Endodermal cell (in vitro differentiated cells): Measurements from ENCODE around the gene CDT1. TPM values are rescaled to one million over a fixed set of nuclear protein-coding genes. Genes with fewer than 3 reads are reported as not detected.
A peak's percentile ranks its signal among the peaks of the same experiment; 100 is the strongest.
"Not testable (repeated sequence)": the region's sequence is repeated elsewhere in the genome, so short reads cannot be mapped to it uniquely, and the experiment has no call there.

ENCODE experiments used
- DNase-seq: peaks from one replicate; pipeline ENCODE4 v3.0.0-alpha.2; 2017
- H3K27ac ChIP-seq: 2 replicates; pipeline ENCODE4 v1.5.1; 2013; ENCODE audit warnings: mild to moderate bottlenecking, low read depth, low read length, moderate library complexity
- H3K27me3 ChIP-seq: 2 replicates; pipeline ENCODE4 v1.6.1; 2013; ENCODE audit warnings: mild to moderate bottlenecking, low read length, moderate library complexity; ENCODE audit not compliant: insufficient read depth, control insufficient read depth, poor library complexity, severe bottlenecking
- H3K36me3 ChIP-seq: 2 replicates; pipeline ENCODE4 v1.7.0; 2013; ENCODE audit warnings: mild to moderate bottlenecking, low read length, moderate library complexity; ENCODE audit not compliant: control insufficient read depth, insufficient read depth
- H3K4me1 ChIP-seq: one replicate; pipeline ENCODE4 v1.7.0; 2013; ENCODE audit warnings: low read length; ENCODE audit not compliant: control insufficient read depth, insufficient read depth
- H3K4me3 ChIP-seq: 2 replicates; pipeline ENCODE4 v1.5.1; 2013; ENCODE audit warnings: mild to moderate bottlenecking, low read length, moderate library complexity
- H3K9ac ChIP-seq: 2 replicates; pipeline ENCODE4 v1.6.1; 2013; ENCODE audit warnings: mild to moderate bottlenecking, low read length, moderate library complexity; ENCODE audit not compliant: poor library complexity, severe bottlenecking; ENCODE audit errors: extremely low read depth
- H3K9me3 ChIP-seq: 2 replicates; pipeline ENCODE4 v1.6.1; 2013; ENCODE audit warnings: mild to moderate bottlenecking, low read length, moderate library complexity; ENCODE audit not compliant: control insufficient read depth
- H3K27ac Mint-ChIP-seq: 2 replicates; pipeline ENCODE4 v1.8.0; 2020; ENCODE audit warnings: mixed read lengths
- H3K27me3 Mint-ChIP-seq: 2 replicates; pipeline ENCODE4 v1.8.0; 2021; ENCODE audit warnings: mild to moderate bottlenecking, mixed read lengths; ENCODE audit not compliant: insufficient read depth
- H3K36me3 Mint-ChIP-seq: 2 replicates; pipeline ENCODE4 v1.8.0; 2020; ENCODE audit warnings: low read depth, mixed read lengths
- H3K4me1 Mint-ChIP-seq: 2 replicates; pipeline ENCODE4 v1.8.0; 2020; ENCODE audit warnings: mixed read lengths
- H3K4me3 Mint-ChIP-seq: 2 replicates; pipeline ENCODE4 v1.8.0; 2020; ENCODE audit warnings: mild to moderate bottlenecking, moderate library complexity, mixed read lengths
- H3K9me3 Mint-ChIP-seq: 2 replicates; pipeline ENCODE4 v1.8.0; 2020; ENCODE audit warnings: mild to moderate bottlenecking, mixed read lengths
- CTCF ChIP-seq: fragments of 200-600 bp; sonication (generic); conservative IDR thresholded peaks from 2 replicates; pipeline ENCODE4 v1.5.0; 2021; ENCODE audit warnings: antibody characterized with exemption, mild to moderate bottlenecking
- WGBS, 2 experiments: methylation state at CpG; one replicate each; pipeline versions ENCODE4 v1.1.5 to v1.1.7; 2013; ENCODE audit warnings: missing lambda C conversion rate in 2 of 2, mixed read lengths in 1 of 2; ENCODE audit not compliant: insufficient coverage in 1 of 2, insufficient read length in 1 of 2; 5-methylcytosine and 5-hydroxymethylcytosine counted together
- total RNA-seq, 2 donors: library from RNA; stranded (reverse); fragmentation: NEBNext Ultra II Directional in 1 of 2; extraction: Animal tissue kit (Norgen Biotek cat#: 25700) in 1 of 2; gene quantifications; 2 replicates in 1 of 2; 3 replicates in 1 of 2; pipeline ENCODE4 v1.2.1, GENCODE V29; 2021

The CDT1 gene
- total RNA-seq, 2 donors from 2014 or later, result 57.1 to 63.0 TPM

DNA sequence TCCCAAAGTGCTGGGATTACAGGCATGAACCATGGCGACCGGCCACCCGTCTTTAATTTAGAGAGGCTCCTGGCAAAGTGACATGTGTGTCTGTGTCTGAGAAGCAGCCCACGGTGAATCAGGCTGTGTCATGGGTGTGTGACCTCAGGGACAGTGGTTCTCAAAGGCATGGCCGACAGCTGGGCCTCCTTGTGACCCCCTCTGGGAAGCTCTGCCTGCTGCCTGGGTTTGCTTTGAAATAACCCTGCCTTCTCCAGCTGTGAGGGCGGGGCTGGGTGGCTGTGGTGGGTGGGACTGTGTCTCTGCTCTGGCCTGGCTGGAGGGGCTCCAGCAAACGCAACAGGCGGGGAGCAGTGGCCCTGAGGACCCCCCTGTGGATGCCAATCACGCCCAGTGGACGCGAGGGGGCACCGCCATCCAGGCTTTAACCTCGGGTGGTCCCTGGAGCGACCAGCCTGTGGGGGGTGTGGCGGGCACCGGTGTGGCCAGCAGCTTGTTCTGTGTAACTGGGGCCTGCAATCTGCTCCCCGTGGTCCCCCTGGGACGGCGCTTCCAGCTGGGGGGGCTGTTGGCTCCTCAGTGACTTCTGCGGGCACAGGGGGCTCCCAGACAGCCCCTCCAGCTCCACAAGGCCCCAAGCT lies 16.9 kb downstream of the CDT1 start:
- no peaks in the 10 kb centered on the region for H3K27me3 ChIP-seq
- H3K27ac ChIP-seq, result no peak overlapping the region
- no peaks in the 10 kb centered on the region for H3K36me3 ChIP-seq
- no peaks in the 10 kb centered on the region for H3K4me1 ChIP-seq
- H3K4me1 Mint-ChIP-seq, result no peaks in the 10 kb centered on the region
- H3K9me3 Mint-ChIP-seq, result no peaks in the 10 kb centered on the region
- WGBS, 2 experiments, result 89 to 95% methylated on average over 17 to 20 of the region's 20 CpGs
- no peak overlapping the region for H3K27ac Mint-ChIP-seq
- no peak overlapping the region for H3K9ac ChIP-seq
- H3K9me3 ChIP-seq, result no peaks in the 10 kb centered on the region
- no peak overlapping the region for H3K4me3 Mint-ChIP-seq
- no peaks in the 10 kb centered on the region for H3K27me3 Mint-ChIP-seq
- TF ChIP-seq CTCF, result no peak
- DNase-seq, result no peak
- H3K36me3 Mint-ChIP-seq, result peaks cover 10% of the 10 kb centered on the region
- H3K4me3 ChIP-seq, result no peak overlapping the region

GRCh38 chr16:88821168-88821850 lies 17.7 kb downstream of the CDT1 start:
- no peaks in the 10 kb centered on the region for H3K27me3 Mint-ChIP-seq
- WGBS, 2 experiments, result 88 to 94% methylated on average over 18 to 22 of the region's 22 CpGs
- DNase-seq, result no peak
- Histone ChIP-seq H3K4me1 (no peaks in the 10 kb centered on the region), H3K36me3 (no peaks in the 10 kb centered on the region), H3K9me3 (no peaks in the 10 kb centered on the region), H3K9ac (no peak overlapping the region), H3K4me3 (no peak overlapping the region), H3K27ac (no peak overlapping the region), H3K27me3 (no peaks in the 10 kb centered on the region)
- H3K27ac Mint-ChIP-seq, result no peak overlapping the region
- peak; percentile 34 for TF ChIP-seq CTCF
- no peaks in the 10 kb centered on the region for H3K9me3 Mint-ChIP-seq
- H3K4me3 Mint-ChIP-seq, result no peak overlapping the region
- no peaks in the 10 kb centered on the region for H3K4me1 Mint-ChIP-seq
- H3K36me3 Mint-ChIP-seq, result peaks cover 10% of the 10 kb centered on the region

- Mint-ChIP-seq H3K27me3 (no peaks in the 10 kb centered on the region), H3K4me1 (no peaks in the 10 kb centered on the region), H3K27ac (no peak overlapping the region), H3K4me3 (no peak overlapping the region), H3K36me3 (peaks cover 10% of the 10 kb centered on the region), H3K9me3 (no peaks in the 10 kb centered on the region)
- no peak overlapping the region for H3K27ac ChIP-seq
- no peaks in the 10 kb centered on the region for H3K4me1 ChIP-seq
- no peak for DNase-seq
- H3K4me3 ChIP-seq, result no peak overlapping the region
- H3K9me3 ChIP-seq, result no peaks in the 10 kb centered on the region
- no peaks in the 10 kb centered on the region for H3K36me3 ChIP-seq
- WGBS, 2 experiments, result 92 to 96% methylated on average over 18 to 24 of the region's 24 CpGs
- H3K27me3 ChIP-seq, result no peaks in the 10 kb centered on the region
- TF ChIP-seq CTCF, result no peak
- no peak overlapping the region for H3K9ac ChIP-seq
These were observed 18.9 kb downstream of the CDT1 start for GRCh38 chr16:88822281-88823040.

- H3K9me3 ChIP-seq, H3K4me1 ChIP-seq, H3K4me3 ChIP-seq, H3K9ac ChIP-seq, H3K27me3 Mint-ChIP-seq, H3K27ac Mint-ChIP-seq, H3K9me3 Mint-ChIP-seq, H3K36me3 Mint-ChIP-seq, H3K36me3 ChIP-seq, DNase-seq, H3K4me1 Mint-ChIP-seq, H3K27me3 ChIP-seq, H3K4me3 Mint-ChIP-seq, H3K27ac ChIP-seq: not testable (repeated sequence)
- 93 to 97% methylated on average over 13 to 28 of the region's 31 CpGs for WGBS, 2 experiments
These were observed 20.1 kb downstream of the CDT1 start for GRCh38 chr16:88823646-88824045.
